H9 (cell line): ENCODE results near the gene ERAL1. TPM values are rescaled to one million over a fixed set of nuclear protein-coding genes. Genes with fewer than 3 reads are reported as not detected.

Source experiments
- DNase-seq: peaks from one replicate; pipeline ENCODE4 v3.0.0-alpha.2; 2017
- H2AFZ ChIP-seq: one replicate; pipeline ENCODE4 v1.6.1; 2013; ENCODE audit warnings: mild to moderate bottlenecking, low read length, control low read depth, moderate library complexity
- H2AK5ac ChIP-seq: 2 replicates; pipeline ENCODE4 v1.6.1; 2013; ENCODE audit warnings: low read length, control low read depth, mixed read lengths; ENCODE audit not compliant: insufficient read length
- H2BK120ac ChIP-seq: one replicate; pipeline ENCODE4 v1.6.1; 2013; ENCODE audit warnings: low read depth, mild to moderate bottlenecking, low read length, control low read depth, inconsistent platforms; ENCODE audit not compliant: poor library complexity, severe bottlenecking
- H2BK12ac ChIP-seq: 2 replicates; pipeline ENCODE4 v1.6.1; 2013; ENCODE audit warnings: low read length, control low read depth, mixed read lengths, low read depth; ENCODE audit not compliant: insufficient read length
- H2BK15ac ChIP-seq: 2 replicates; pipeline ENCODE4 v1.6.1; 2013; ENCODE audit warnings: low read depth, low read length, control low read depth
- H2BK20ac ChIP-seq: one replicate; pipeline ENCODE4 v1.6.1; 2013; ENCODE audit warnings: low read depth, mild to moderate bottlenecking, low read length, control low read depth, inconsistent platforms; ENCODE audit not compliant: poor library complexity, severe bottlenecking
- H2BK5ac ChIP-seq: 2 replicates; pipeline ENCODE4 v1.6.1; 2013; ENCODE audit warnings: low read length, control low read depth, mixed read lengths; ENCODE audit not compliant: insufficient read length
- H3K14ac ChIP-seq: 2 replicates; pipeline ENCODE4 v1.6.1; 2013; ENCODE audit warnings: low read length, control low read depth; ENCODE audit not compliant: insufficient read depth
- H3K18ac ChIP-seq: 2 replicates; pipeline ENCODE4 v1.6.1; 2013; ENCODE audit warnings: low read depth, mild to moderate bottlenecking, mixed read lengths, low read length, control low read depth; ENCODE audit not compliant: insufficient read length
- H3K23ac ChIP-seq: 2 replicates; pipeline ENCODE4 v1.6.1; 2013; ENCODE audit warnings: low read length, control low read depth, mixed read lengths, low read depth; ENCODE audit not compliant: insufficient read length
- H3K23me2 ChIP-seq: 2 replicates; pipeline ENCODE4 v1.6.1; 2013; ENCODE audit warnings: low read depth, mild to moderate bottlenecking, mixed read lengths, low read length, control low read depth; ENCODE audit not compliant: insufficient read length, poor library complexity, severe bottlenecking
- H3K27ac ChIP-seq: 2 replicates; pipeline ENCODE4 v1.5.1; 2013; ENCODE audit warnings: low read length, control low read depth, mixed read lengths, low read depth; ENCODE audit not compliant: insufficient read length
- H3K27me3 ChIP-seq: 2 replicates; pipeline ENCODE4 v1.6.1; 2013; ENCODE audit warnings: low read length, control low read depth, inconsistent platforms; ENCODE audit not compliant: insufficient read depth
- H3K4ac ChIP-seq: 2 replicates; pipeline ENCODE4 v1.6.1; 2013; ENCODE audit warnings: low read depth, mild to moderate bottlenecking, control low read depth, inconsistent platforms, low read length, moderate library complexity
- H3K4me1 ChIP-seq: 2 replicates; pipeline ENCODE4 v1.6.1; 2013; ENCODE audit warnings: low read length, control low read depth, inconsistent platforms; ENCODE audit not compliant: insufficient read depth
- H3K4me2 ChIP-seq: 2 replicates; pipeline ENCODE4 v1.6.1; 2013; ENCODE audit warnings: low read length, control low read depth, mixed read lengths; ENCODE audit not compliant: insufficient read length, insufficient read depth
- H3K56ac ChIP-seq: 2 replicates; pipeline ENCODE4 v1.6.1; 2013; ENCODE audit warnings: low read depth, mild to moderate bottlenecking, mixed read lengths, low read length, control low read depth; ENCODE audit not compliant: insufficient read length
- H3K79me1 ChIP-seq: 2 replicates; pipeline ENCODE4 v1.6.1; 2013; ENCODE audit warnings: low read depth, mild to moderate bottlenecking, moderate library complexity, low read length, control low read depth, inconsistent platforms; ENCODE audit not compliant: insufficient read depth, poor library complexity, severe bottlenecking
- H3K79me2 ChIP-seq: 2 replicates; pipeline ENCODE4 v1.6.1; 2013; ENCODE audit warnings: low read length, control low read depth, inconsistent platforms; ENCODE audit not compliant: insufficient read depth
- H3K9ac ChIP-seq: 2 replicates; pipeline ENCODE4 v1.6.1; 2013; ENCODE audit warnings: low read length, control low read depth, mixed read lengths; ENCODE audit not compliant: insufficient read length; ENCODE audit errors: extremely low read depth
- H3K9me3 ChIP-seq: one replicate; pipeline ENCODE4 v1.6.1; 2013; ENCODE audit warnings: low read depth, low read length, inconsistent platforms; ENCODE audit not compliant: control insufficient read depth
- H3T11ph ChIP-seq: one replicate; pipeline ENCODE4 v1.6.1; 2013; ENCODE audit warnings: mild to moderate bottlenecking, low read length, control low read depth, inconsistent platforms
- H4K20me1 ChIP-seq: one replicate; pipeline ENCODE4 v1.6.1; 2013; ENCODE audit not compliant: control insufficient read depth, insufficient read length, insufficient read depth
- H4K5ac ChIP-seq: 2 replicates; pipeline ENCODE4 v1.6.1; 2013; ENCODE audit warnings: low read depth, mild to moderate bottlenecking, mixed read lengths, low read length, control low read depth; ENCODE audit not compliant: insufficient read length
- H4K8ac ChIP-seq: replicated peaks from 2 replicates; pipeline ENCODE4 v1.6.1; 2013; ENCODE audit warnings: low read length, control low read depth, mixed read lengths, low read depth; ENCODE audit not compliant: insufficient read length
- H4K91ac ChIP-seq: 2 replicates; pipeline ENCODE4 v1.6.1; 2013; ENCODE audit warnings: low read depth, mild to moderate bottlenecking, moderate library complexity, mixed read lengths, low read length, control low read depth; ENCODE audit not compliant: insufficient read length
- H3K27ac Mint-ChIP-seq, 3 experiments: 2 replicates in 2 of 3; 3 replicates in 1 of 3; pipeline ENCODE4 v1.8.0; 2020 to 2021; ENCODE audit warnings: mixed read lengths in 3 of 3, mild to moderate bottlenecking in 1 of 3, moderate library complexity in 1 of 3
- H3K27me3 Mint-ChIP-seq: 2 replicates; pipeline ENCODE4 v1.8.0; 2021; ENCODE audit warnings: low read depth, mild to moderate bottlenecking, moderate library complexity, mixed read lengths
- H3K36me3 Mint-ChIP-seq, 3 experiments: 2 replicates in 2 of 3; 3 replicates in 1 of 3; pipeline ENCODE4 v1.8.0; 2020 to 2021; ENCODE audit warnings: low read depth in 3 of 3, mixed read lengths in 3 of 3; ENCODE audit not compliant: insufficient read depth in 1 of 3
- H3K4me1 Mint-ChIP-seq, 2 experiments: 2 replicates each; pipeline ENCODE4 v1.8.0; 2020; ENCODE audit warnings: mixed read lengths in 2 of 2
- H3K4me3 Mint-ChIP-seq, 2 experiments: 2 replicates in 1 of 2; 3 replicates in 1 of 2; pipeline ENCODE4 v1.8.0; 2020 to 2021; ENCODE audit warnings: mild to moderate bottlenecking in 2 of 2, mixed read lengths in 2 of 2, moderate library complexity in 1 of 2
- H3K9me3 Mint-ChIP-seq, 2 experiments: 2 replicates in 1 of 2; 3 replicates in 1 of 2; pipeline ENCODE4 v1.8.0; 2020; ENCODE audit warnings: mild to moderate bottlenecking in 2 of 2, mixed read lengths in 2 of 2, moderate library complexity in 1 of 2
- WGBS: extraction: QIAGEN DNeasy Blood & Tissue Kit; methylation state at CpG from one replicate; pipeline ENCODE4 v1.1.7; 2013; ENCODE audit warnings: missing lambda C conversion rate, low lambda C conversion rate, mixed read lengths; ENCODE audit not compliant: insufficient read length; ENCODE audit errors: extremely low coverage; 5-methylcytosine and 5-hydroxymethylcytosine counted together
- total RNA-seq: library from RNA; stranded (reverse); gene quantifications from 2 replicates; pipeline ENCODE4 v1.2.1, GENCODE V29; 2021
- TF ChIP-seq, protein P1 (sequence below): fragments of 200-600 bp; sonication (generic); conservative IDR thresholded peaks from 3 replicates; pipeline ENCODE4 v1.8.0; 2021; ENCODE audit warnings: antibody characterized with exemption, mild to moderate bottlenecking

ERAL1 gene
- total RNA-seq, 1 experiment from 2014 or later: 67.8 TPM

DNA sequence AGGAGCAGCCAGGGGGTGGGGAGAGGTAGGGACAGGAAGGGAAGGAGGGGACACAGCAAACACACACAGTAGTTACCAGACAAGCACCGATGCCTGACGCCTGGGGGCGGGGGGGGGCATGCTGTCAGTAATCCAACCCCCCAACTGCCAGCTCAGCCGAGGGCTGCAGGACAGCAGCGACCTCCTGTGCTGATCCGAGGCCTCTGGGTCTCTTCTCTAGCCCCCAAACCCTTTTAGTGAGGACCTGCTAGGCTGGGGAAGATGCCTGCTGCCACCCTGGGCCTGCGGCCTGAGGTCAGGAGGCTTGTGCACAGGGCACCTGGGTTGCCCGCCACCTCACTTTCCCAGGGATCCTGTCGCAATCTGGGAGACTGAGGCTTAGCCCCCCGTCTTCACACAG, 31.1 kb downstream of the ERAL1 start:
- Histone ChIP-seq H4K91ac (no peak overlapping the region), H3K79me1 (no peaks in the 10 kb centered on the region), H2AK5ac (no peak overlapping the region), H4K8ac (no peak overlapping the region), H3K27ac (no peak overlapping the region), H3K4ac (no peak overlapping the region), H2BK12ac (no peak overlapping the region), H3K79me2 (no peaks in the 10 kb centered on the region), H3K9me3 (no peaks in the 10 kb centered on the region), H3K18ac (no peak overlapping the region), H3K4me1 (no peaks in the 10 kb centered on the region), H2BK120ac (no peak overlapping the region), H3K4me2 (no peak overlapping the region), H3T11ph (no peak overlapping the region), H4K5ac (no peak overlapping the region), H2BK15ac (no peak overlapping the region), H3K9ac (no peak overlapping the region), H3K23ac (no peak overlapping the region), H2BK5ac (no peak overlapping the region), H2AFZ (no peak overlapping the region), H3K14ac (no peak overlapping the region; the same call in 1 of the 2 replicates), H3K27me3 (no peaks in the 10 kb centered on the region), H4K20me1 (no peaks in the 10 kb centered on the region), H2BK20ac (no peak overlapping the region), H3K23me2 (no peaks in the 10 kb centered on the region), H3K56ac (no peak overlapping the region)
- no CpG with 5 or more reads among the region's 10 CpGs for WGBS
- DNase-seq: no peak
- Mint-ChIP-seq H3K36me3 (peaks cover 19 to 45% (median 43%) of the 10 kb centered on the region in 3 experiments), H3K4me1 (peaks cover 3 to 5% of the 10 kb centered on the region in 2 experiments; a peak in 3 of 4 replicates), H3K27me3 (peaks cover 2% of the 10 kb centered on the region; the same call in 1 of the 2 replicates), H3K27ac (no peak overlapping the region), H3K9me3 (no peaks in the 10 kb centered on the region), H3K4me3 (no peak overlapping the region)
- TF ChIP-seq, protein P1, sequence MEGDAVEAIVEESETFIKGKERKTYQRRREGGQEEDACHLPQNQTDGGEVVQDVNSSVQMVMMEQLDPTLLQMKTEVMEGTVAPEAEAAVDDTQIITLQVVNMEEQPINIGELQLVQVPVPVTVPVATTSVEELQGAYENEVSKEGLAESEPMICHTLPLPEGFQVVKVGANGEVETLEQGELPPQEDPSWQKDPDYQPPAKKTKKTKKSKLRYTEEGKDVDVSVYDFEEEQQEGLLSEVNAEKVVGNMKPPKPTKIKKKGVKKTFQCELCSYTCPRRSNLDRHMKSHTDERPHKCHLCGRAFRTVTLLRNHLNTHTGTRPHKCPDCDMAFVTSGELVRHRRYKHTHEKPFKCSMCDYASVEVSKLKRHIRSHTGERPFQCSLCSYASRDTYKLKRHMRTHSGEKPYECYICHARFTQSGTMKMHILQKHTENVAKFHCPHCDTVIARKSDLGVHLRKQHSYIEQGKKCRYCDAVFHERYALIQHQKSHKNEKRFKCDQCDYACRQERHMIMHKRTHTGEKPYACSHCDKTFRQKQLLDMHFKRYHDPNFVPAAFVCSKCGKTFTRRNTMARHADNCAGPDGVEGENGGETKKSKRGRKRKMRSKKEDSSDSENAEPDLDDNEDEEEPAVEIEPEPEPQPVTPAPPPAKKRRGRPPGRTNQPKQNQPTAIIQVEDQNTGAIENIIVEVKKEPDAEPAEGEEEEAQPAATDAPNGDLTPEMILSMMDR: no peak
